ENCODE data around the gene FMNL3. TPM values are rescaled to one million over a fixed set of nuclear protein-coding genes. Genes with fewer than 3 reads are reported as not detected.
A peak's percentile ranks its signal among the peaks of the same experiment; 100 is the strongest.
"Not testable (repeated sequence)": the region's sequence is repeated elsewhere in the genome, so short reads cannot be mapped to it uniquely, and the experiment has no call there.

Gene FMNL3
- total RNA-seq, 2 donors from 2014 or later: 3.0 to 6.2 TPM

DNA sequence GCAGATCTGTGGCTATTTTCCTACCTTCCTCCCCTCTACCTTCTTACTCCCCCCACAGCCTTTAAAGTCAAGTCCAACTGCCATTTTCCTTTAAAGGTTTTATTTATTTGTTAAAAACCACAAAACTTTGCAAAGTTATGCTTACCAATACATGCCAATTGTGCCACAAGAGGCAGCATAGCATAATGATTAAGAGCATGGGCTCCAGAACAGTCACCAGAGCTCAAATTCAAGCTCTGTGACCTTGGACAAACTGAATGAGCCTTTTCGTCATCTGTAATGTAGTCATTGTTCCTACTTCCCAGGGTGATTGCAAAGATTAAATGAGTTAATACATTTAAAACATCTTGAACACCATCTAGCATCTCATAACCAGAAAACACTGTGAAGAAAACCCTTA, 13.0 kb upstream of the FMNL3 start:
- no peak for DNase-seq
- Histone ChIP-seq H3K4me3 (no peak overlapping the region), H3K36me3 (replicated peaks in 1 of 2; ENCODE audit: insufficient read depth in 1 of 2, low read depth in 2 of 2) (no peaks in the 10 kb centered on the region), H3K9me3 (no peaks in the 10 kb centered on the region), H3K27ac (no peak overlapping the region), H3K4me1 (no peaks in the 10 kb centered on the region), H3K27me3 (no peaks in the 10 kb centered on the region)
- 0 to 23% methylated on average over 1 of the region's 1 CpG for WGBS, 2 donors
- TF ChIP-seq POLR2A (IDR thresholded peaks at IDR 0.05): no peak
- TF ChIP-seq, protein P1, sequence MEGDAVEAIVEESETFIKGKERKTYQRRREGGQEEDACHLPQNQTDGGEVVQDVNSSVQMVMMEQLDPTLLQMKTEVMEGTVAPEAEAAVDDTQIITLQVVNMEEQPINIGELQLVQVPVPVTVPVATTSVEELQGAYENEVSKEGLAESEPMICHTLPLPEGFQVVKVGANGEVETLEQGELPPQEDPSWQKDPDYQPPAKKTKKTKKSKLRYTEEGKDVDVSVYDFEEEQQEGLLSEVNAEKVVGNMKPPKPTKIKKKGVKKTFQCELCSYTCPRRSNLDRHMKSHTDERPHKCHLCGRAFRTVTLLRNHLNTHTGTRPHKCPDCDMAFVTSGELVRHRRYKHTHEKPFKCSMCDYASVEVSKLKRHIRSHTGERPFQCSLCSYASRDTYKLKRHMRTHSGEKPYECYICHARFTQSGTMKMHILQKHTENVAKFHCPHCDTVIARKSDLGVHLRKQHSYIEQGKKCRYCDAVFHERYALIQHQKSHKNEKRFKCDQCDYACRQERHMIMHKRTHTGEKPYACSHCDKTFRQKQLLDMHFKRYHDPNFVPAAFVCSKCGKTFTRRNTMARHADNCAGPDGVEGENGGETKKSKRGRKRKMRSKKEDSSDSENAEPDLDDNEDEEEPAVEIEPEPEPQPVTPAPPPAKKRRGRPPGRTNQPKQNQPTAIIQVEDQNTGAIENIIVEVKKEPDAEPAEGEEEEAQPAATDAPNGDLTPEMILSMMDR (IDR thresholded peaks at IDR 0.05): peak in 2 of 7 experiments; percentile 8 to 21
- no peak for ATAC-seq
- intact Hi-C loops (cut with DNase I): no loop called here

- intact Hi-C loops (cut with DNase I); H3K36me3 ChIP-seq (replicated peaks in 1 of 2; ENCODE audit: insufficient read depth in 1 of 2, low read depth in 2 of 2); DNase-seq; H3K4me1 ChIP-seq; H3K27me3 ChIP-seq; H3K27ac ChIP-seq; H3K4me3 ChIP-seq; H3K9me3 ChIP-seq; ATAC-seq: not testable (repeated sequence)
- 66 to 75% methylated on average over 3 of the region's 3 CpGs for WGBS, 2 donors
Measured at GRCh38 chr12:49717800-49718199, 10.6 kb upstream of the FMNL3 start.

DNA sequence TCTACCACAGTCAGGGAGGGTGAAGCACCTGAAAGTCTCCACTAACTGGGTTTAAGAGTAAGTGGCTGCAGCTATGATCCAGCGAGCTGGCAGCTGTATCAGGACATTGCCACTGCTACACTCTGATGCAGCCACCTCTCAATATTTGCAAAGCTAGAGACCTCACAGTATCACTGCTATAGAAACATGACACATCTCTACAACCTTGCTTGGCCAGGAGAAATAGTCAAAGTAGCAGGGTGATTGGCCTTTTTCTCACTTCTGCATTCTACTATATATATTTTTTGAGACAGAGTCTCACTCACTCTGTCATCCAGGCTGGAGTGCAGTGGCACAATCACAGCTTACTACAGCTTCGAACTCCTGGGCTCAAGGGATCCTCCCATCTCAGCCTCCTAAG, 9.3 kb upstream of the FMNL3 start:
- H3K9me3 ChIP-seq: no peaks in the 10 kb centered on the region
- H3K4me3 ChIP-seq: no peak overlapping the region
- H3K27ac ChIP-seq: no peak overlapping the region
- ATAC-seq (no peak), DNase-seq (no peak)
- intact Hi-C loops (cut with DNase I): no loop called here
- TF ChIP-seq, protein P1 (IDR thresholded peaks at IDR 0.05): no peak
- TF ChIP-seq POLR2A (IDR thresholded peaks at IDR 0.05): no peak
- 48 to 61% methylated on average over 2 of the region's 2 CpGs for WGBS, 2 donors
- no peaks in the 10 kb centered on the region for H3K4me1 ChIP-seq
- H3K36me3 ChIP-seq (replicated peaks in 1 of 2; ENCODE audit: insufficient read depth in 1 of 2, low read depth in 2 of 2): no peaks in the 10 kb centered on the region
- H3K27me3 ChIP-seq: no peaks in the 10 kb centered on the region

DNA sequence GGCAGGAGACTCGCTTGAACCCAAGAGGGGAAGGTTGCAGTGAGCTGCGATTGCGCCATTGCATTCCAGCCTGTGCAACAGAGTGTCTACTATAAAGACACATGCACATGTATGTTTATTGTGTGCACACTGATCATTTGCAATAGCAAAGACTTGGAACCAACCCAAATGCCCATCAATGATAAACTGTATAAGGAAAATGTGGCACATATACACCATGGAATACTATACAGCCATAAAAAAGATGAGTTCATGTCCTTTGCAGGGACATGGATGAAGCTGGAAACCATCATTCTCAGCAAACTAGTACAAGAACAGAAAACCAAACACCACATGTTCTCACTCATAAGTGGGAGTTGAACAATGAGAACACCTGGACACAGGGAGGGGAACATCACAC, 6.7 kb upstream of the FMNL3 start:
- intact Hi-C loops (cut with DNase I); H3K9me3 ChIP-seq; H3K27ac ChIP-seq; H3K36me3 ChIP-seq (replicated peaks in 1 of 2; ENCODE audit: insufficient read depth in 1 of 2, low read depth in 2 of 2); H3K4me3 ChIP-seq; H3K27me3 ChIP-seq; DNase-seq; H3K4me1 ChIP-seq; ATAC-seq: not testable (repeated sequence)
- WGBS, 2 donors: 88 to 95% methylated on average over 3 of the region's 3 CpGs

DNA sequence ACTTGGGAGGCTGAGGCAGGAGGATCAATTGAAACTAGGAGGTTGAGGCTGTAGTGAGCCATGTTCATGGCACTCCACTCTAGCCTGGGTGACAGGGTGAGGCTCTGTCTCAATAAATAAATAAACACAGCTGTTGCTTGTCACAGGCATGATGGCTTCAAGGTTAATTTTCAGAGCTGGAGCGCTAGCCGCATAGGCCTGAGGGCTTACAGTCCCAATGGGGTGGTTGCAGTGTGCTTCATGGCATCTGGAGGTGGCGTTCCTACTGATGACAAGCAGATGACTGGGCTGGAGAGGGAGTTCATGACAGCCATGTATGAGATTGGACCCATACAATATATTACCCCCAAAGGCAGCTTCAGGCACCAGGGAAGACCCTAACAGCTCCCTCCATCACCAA, 1.6 kb upstream of the FMNL3 start:
- no peaks in the 10 kb centered on the region for H3K9me3 ChIP-seq
- no peaks in the 10 kb centered on the region for H3K36me3 ChIP-seq (replicated peaks in 1 of 2; ENCODE audit: insufficient read depth in 1 of 2, low read depth in 2 of 2)
- H3K4me3 ChIP-seq: no peak overlapping the region
- TF ChIP-seq, protein P1 (IDR thresholded peaks at IDR 0.05): no peak
- no peak for TF ChIP-seq POLR2A (IDR thresholded peaks at IDR 0.05)
- WGBS, 2 donors: 50 to 67% methylated on average over 3 of the region's 3 CpGs
- no peak overlapping the region for H3K27ac ChIP-seq
- intact Hi-C loops (cut with DNase I): loop anchor here (5.0 kb wide), 1 partner anchor 67 kb away; no protein-coding TSS in a partner anchor
- ATAC-seq (no peak), DNase-seq (no peak)
- H3K4me1 ChIP-seq: peaks cover 4% of the 10 kb centered on the region
- H3K27me3 ChIP-seq: no peaks in the 10 kb centered on the region

- ATAC-seq: peak; percentile 3
- DNase-seq: no peak
- Histone ChIP-seq H3K4me1 (peaks cover 4% of the 10 kb centered on the region), H3K9me3 (no peaks in the 10 kb centered on the region), H3K4me3 (no peak overlapping the region), H3K27me3 (no peaks in the 10 kb centered on the region), H3K36me3 (replicated peaks in 1 of 2; ENCODE audit: insufficient read depth in 1 of 2, low read depth in 2 of 2) (no peaks in the 10 kb centered on the region), H3K27ac (no peak overlapping the region)
- intact Hi-C loops (cut with DNase I): loop anchor here (5.0 kb wide), 1 partner anchor 65 kb away; no protein-coding TSS in a partner anchor
- TF ChIP-seq, protein P1 (IDR thresholded peaks at IDR 0.05): no peak
- no peak for TF ChIP-seq POLR2A (IDR thresholded peaks at IDR 0.05)
- whole genome bisulfite sequencing, 2 donors: 40 to 43% methylated on average over 11 of the region's 11 CpGs
Measured at GRCh38 chr12:49707812-49708147, 575 bp upstream of the FMNL3 start.

Measured in body of pancreas (tissue), 4 donors.